ENCODE results near the gene C2orf42. TPM values are rescaled to one million over a fixed set of nuclear protein-coding genes. Genes with fewer than 3 reads are reported as not detected.
"Not testable (repeated sequence)": the region's sequence is repeated elsewhere in the genome, so short reads cannot be mapped to it uniquely, and the experiment has no call there.

C2orf42 gene
- total RNA-seq, 2 experiments from 2014 or later: 23.5 to 23.9 TPM

GRCh38 chr2:70111752-70112591 lies 78.8 kb downstream of the C2orf42 start:
- Mint-ChIP-seq H3K27ac (peak overlapping the region; percentile 30), H3K9me3 (no peaks in the 10 kb centered on the region), H3K27me3 (no peaks in the 10 kb centered on the region), H3K4me3 (no peak overlapping the region), H3K36me3 (no peaks in the 10 kb centered on the region), H3K4me1 (ENCODE audit: low read depth) (peaks cover 42% of the 10 kb centered on the region)
- POLR2A ChIA-PET: no interaction called here
- no peak for DNase-seq
- CTCF ChIA-PET: no interaction called here
- intact Hi-C loops (cut with micrococcal nuclease): no loop called here

GRCh38 chr2:70110397-70110796 lies 80.4 kb downstream of the C2orf42 start:
- H3K27ac Mint-ChIP-seq: peak overlapping the region; percentile 90
- H3K27me3 Mint-ChIP-seq; H3K36me3 Mint-ChIP-seq; intact Hi-C loops (cut with micrococcal nuclease); DNase-seq; H3K4me3 Mint-ChIP-seq; H3K9me3 Mint-ChIP-seq: not testable (repeated sequence)
- H3K4me1 Mint-ChIP-seq (ENCODE audit: low read depth): peaks cover 42% of the 10 kb centered on the region
- ChIA-PET CTCF (interaction anchor here (0.6 to 2.6 kb wide), 3 partner anchors 12 to 45 kb away, joined by 3 to 9 read pairs (median 3); no protein-coding TSS in a partner anchor), POLR2A (interaction anchor here (0.6 to 4.4 kb wide), 3 partner anchors 13 to 18 kb away, joined by 3 to 61 read pairs (median 3); no protein-coding TSS in a partner anchor)

DNA sequence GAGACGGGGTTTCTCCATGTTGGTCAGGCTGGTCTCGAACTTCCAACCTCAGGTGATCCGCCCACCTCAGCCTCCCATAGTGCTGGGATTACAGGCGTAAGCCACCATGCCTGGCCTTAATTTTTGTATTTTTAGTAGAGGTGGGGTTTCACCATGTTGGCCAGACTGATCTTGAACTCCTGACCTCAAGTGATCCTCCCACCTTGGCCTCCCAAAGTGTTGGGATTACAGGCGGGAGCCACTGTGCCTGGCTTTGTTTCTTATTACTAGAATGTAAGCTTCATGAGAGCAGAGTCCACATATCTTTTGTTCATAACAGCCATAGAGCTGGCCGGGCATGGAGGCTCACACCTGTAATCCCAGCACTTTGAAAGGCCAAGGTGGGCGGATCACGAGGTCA lies 84.7 kb downstream of the C2orf42 start:
- H3K27me3 Mint-ChIP-seq; DNase-seq; H3K27ac Mint-ChIP-seq; H3K36me3 Mint-ChIP-seq; H3K9me3 Mint-ChIP-seq; H3K4me3 Mint-ChIP-seq; intact Hi-C loops (cut with micrococcal nuclease): not testable (repeated sequence)
- peaks cover 58% of the 10 kb centered on the region for H3K4me1 Mint-ChIP-seq (ENCODE audit: low read depth)
- ChIA-PET POLR2A (interaction anchor here (0.9 to 2.5 kb wide), 4 partner anchors 11 to 192 kb away, joined by 3 to 21 read pairs (median 4); partner anchors contain the start of gene MXD1), CTCF (interaction anchor here (3.9 kb wide), 1 partner anchor 11 kb away, joined by 27 read pairs; no protein-coding TSS in a partner anchor)

- H3K27ac Mint-ChIP-seq: peak overlapping the region; percentile 95
- ChIA-PET CTCF (interaction anchor here (0.9 to 3.9 kb wide), 9 partner anchors 10 to 38 kb away, joined by 3 to 27 read pairs (median 4); no protein-coding TSS in a partner anchor), POLR2A (interaction anchor here (0.6 to 2.5 kb wide), 16 partner anchors 10 to 42 kb away, joined by 3 to 24 read pairs (median 4); partner anchors contain the start of gene PCBP1)
- H3K4me1 Mint-ChIP-seq (ENCODE audit: low read depth): peaks cover 52% of the 10 kb centered on the region
- intact Hi-C loops (cut with micrococcal nuclease): loop anchor here (1.0 kb wide), 2 partner anchors 35 to 38 kb away; no protein-coding TSS in a partner anchor
- no peaks in the 10 kb centered on the region for H3K27me3 Mint-ChIP-seq
- H3K9me3 Mint-ChIP-seq: no peaks in the 10 kb centered on the region
- DNase-seq: peak; percentile 71
- H3K4me3 Mint-ChIP-seq: peak overlapping the region; percentile 70
- H3K36me3 Mint-ChIP-seq: no peaks in the 10 kb centered on the region
These were observed 86.3 kb downstream of the C2orf42 start for GRCh38 chr2:70104231-70105111.

GRCh38 chr2:70103531-70104061 lies 87.2 kb downstream of the C2orf42 start:
- ChIA-PET CTCF (interaction anchor here (0.5 to 3.9 kb wide), 8 partner anchors 9 to 202 kb away, joined by 3 to 27 read pairs (median 4); no protein-coding TSS in a partner anchor), POLR2A (interaction anchor here (1.1 to 2.5 kb wide), 10 partner anchors 10 to 39 kb away, joined by 3 to 24 read pairs (median 6); partner anchors contain the start of gene PCBP1)
- H3K4me1 Mint-ChIP-seq (ENCODE audit: low read depth): peaks cover 53% of the 10 kb centered on the region
- intact Hi-C loops (cut with micrococcal nuclease): loop anchor here (1.0 kb wide), 3 partner anchors 8 to 39 kb away; no protein-coding TSS in a partner anchor
- H3K4me3 Mint-ChIP-seq: peak overlapping the region; percentile 70
- no peaks in the 10 kb centered on the region for H3K27me3 Mint-ChIP-seq
- DNase-seq: peak; percentile 58
- H3K36me3 Mint-ChIP-seq: no peaks in the 10 kb centered on the region
- peak overlapping the region; percentile 95 for H3K27ac Mint-ChIP-seq
- no peaks in the 10 kb centered on the region for H3K9me3 Mint-ChIP-seq

- H3K4me3 Mint-ChIP-seq; POLR2A ChIA-PET; CTCF ChIA-PET; H3K36me3 Mint-ChIP-seq; H3K9me3 Mint-ChIP-seq; DNase-seq; H3K27me3 Mint-ChIP-seq; intact Hi-C loops (cut with micrococcal nuclease): not testable (repeated sequence)
- H3K27ac Mint-ChIP-seq: peak overlapping the region; percentile 33
- H3K4me1 Mint-ChIP-seq (ENCODE audit: low read depth): peaks cover 48% of the 10 kb centered on the region
These were observed 88.4 kb downstream of the C2orf42 start for GRCh38 chr2:70102323-70102905.

- intact Hi-C loops (cut with micrococcal nuclease); H3K27ac Mint-ChIP-seq; H3K4me3 Mint-ChIP-seq; DNase-seq; CTCF ChIA-PET; H3K36me3 Mint-ChIP-seq; H3K9me3 Mint-ChIP-seq; H3K27me3 Mint-ChIP-seq: not testable (repeated sequence)
- H3K4me1 Mint-ChIP-seq (ENCODE audit: low read depth): peaks cover 43% of the 10 kb centered on the region
- POLR2A ChIA-PET: interaction anchor here (1.4 kb wide), 1 partner anchor 16 kb away, joined by 6 read pairs; no protein-coding TSS in a partner anchor
These were observed 89.1 kb downstream of the C2orf42 start for GRCh38 chr2:70101686-70102085.

DNA sequence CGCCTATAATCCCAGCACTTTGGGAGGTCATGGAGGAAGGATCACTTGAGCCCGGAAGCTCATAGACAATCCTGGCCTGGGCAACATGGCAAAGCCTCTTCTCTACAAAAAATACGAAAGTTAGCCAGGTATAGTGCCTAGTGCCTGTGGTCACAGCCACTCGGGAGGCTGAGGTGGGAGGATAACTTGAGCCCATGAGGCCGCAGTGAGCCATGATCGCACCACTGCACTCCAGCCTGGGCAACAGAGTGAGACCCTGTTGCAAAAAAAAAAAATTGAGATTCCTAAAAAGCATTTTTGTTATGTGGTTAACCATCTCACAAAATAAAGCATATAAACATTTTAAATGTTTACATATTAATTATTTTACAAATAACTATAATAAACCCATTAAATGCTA lies 89.6 kb downstream of the C2orf42 start:
- Mint-ChIP-seq H3K4me1 (ENCODE audit: low read depth) (peaks cover 43% of the 10 kb centered on the region), H3K9me3 (no peaks in the 10 kb centered on the region), H3K27ac (no peak overlapping the region), H3K4me3 (no peak overlapping the region), H3K36me3 (no peaks in the 10 kb centered on the region), H3K27me3 (no peaks in the 10 kb centered on the region)
- CTCF ChIA-PET: no interaction called here
- POLR2A ChIA-PET: interaction anchor here (1.4 to 1.5 kb wide), 2 partner anchors 13 to 15 kb away, joined by 3 to 6 read pairs; no protein-coding TSS in a partner anchor
- no peak for DNase-seq
- intact Hi-C loops (cut with micrococcal nuclease): no loop called here

Other genes starting within 250 kb of the C2orf42 start
- under 1 TPM; 0.63 to 0.71 TPM for gene ASPRV1, start 229.4 kb downstream of the C2orf42 start, total RNA-seq
- gene PCBP1, start 103.5 kb downstream of the C2orf42 start, total RNA-seq: 100 to 1,000 TPM; 444 to 449 TPM
- gene TIA1, start 57.6 kb upstream of the C2orf42 start, total RNA-seq: 10 to 100 TPM; 82.5 to 98.6 TPM
- 10 to 100 TPM; 13.1 to 14.5 TPM for gene PCYOX1, start 67.1 kb upstream of the C2orf42 start, total RNA-seq
- gene SNRPG, start 102.7 kb upstream of the C2orf42 start, total RNA-seq: 100 to 1,000 TPM; 471 to 488 TPM
- 10 to 100 TPM; 48.0 to 49.8 TPM for gene FAM136A, start 111.0 kb upstream of the C2orf42 start, total RNA-seq